Left lobe of liver (tissue), 1 donor: ENCODE results near the gene VGLL1. TPM values are rescaled to one million over a fixed set of nuclear protein-coding genes. Genes with fewer than 3 reads are reported as not detected.

Source experiments
- total RNA-seq: library from RNA; stranded (reverse); gene quantifications from one replicate; pipeline ENCODE4 v1.2.1, GENCODE V29; 2021
- donor health status: DM: no; HTN: yes; CAD: no.

VGLL1 gene
- total RNA-seq, 1 donor from 2014 or later: not detected

Other genes starting within 250 kb of the VGLL1 start
- gene ADGRG4, start 231.3 kb upstream of the VGLL1 start, total RNA-seq: 0.13 TPM
- not detected for gene BRS3, start 44.3 kb upstream of the VGLL1 start, total RNA-seq
- 9.9 TPM for gene HTATSF1, start 34.6 kb upstream of the VGLL1 start, total RNA-seq
- 0.15 TPM for gene CD40LG, start 115.9 kb downstream of the VGLL1 start, total RNA-seq
- gene ARHGEF6, start 248.7 kb downstream of the VGLL1 start, total RNA-seq: 3.0 TPM